Endothelial cell of umbilical vein (primary cell): ENCODE measurements around the gene HABP4. TPM values are rescaled to one million over a fixed set of nuclear protein-coding genes. Genes with fewer than 3 reads are reported as not detected.

ENCODE experiments used
- BruUV-seq: library from RNA; stranded (reverse); fragments of 400-500 nt; replicated peaks from 2 replicates; lab custom pipeline; 2021; lab: Mats Ljungman, UMichigan
- CTCF ChIA-PET: fragments of 300-600, 350-600 bp; sonication (Branson Sonifier 250); formaldehyde crosslinking; loops from one replicate; lab custom pipeline; 2021; ENCODE audit warnings: antibody characterized with exemption, inconsistent platforms; lab: Charles Lee
- POLR2A ChIA-PET: fragments of 300-600, 350-600 bp; sonication (Branson Sonifier 250); formaldehyde crosslinking; loops from one replicate; lab custom pipeline; 2021; ENCODE audit warnings: antibody characterized with exemption, inconsistent platforms; lab: Charles Lee
- DNase-seq: peaks from one replicate; pipeline ENCODE4 v3.0.0-alpha.2; 2011; ENCODE audit warnings: low read depth, low spot score
- FAIRE-seq: peaks from 2 replicates; lab custom pipeline; 2011; peaks lifted over from hg19 to GRCh38; lab: Jason Lieb, UNC
- H2AFZ ChIP-seq: 2 replicates; pipeline ENCODE4 v1.6.0; 2012; ENCODE audit warnings: low read depth, low read length, control low read depth, inconsistent platforms
- H3K27ac ChIP-seq: 2 replicates; pipeline ENCODE4 v1.5.1; 2011; ENCODE audit warnings: low read depth, mild to moderate bottlenecking, control low read depth, low read length, moderate library complexity; ENCODE audit not compliant: insufficient read depth
- H3K27me3 ChIP-seq, 2 experiments: 2 replicates each; pipeline versions ENCODE4 v1.6.0 to v1.6.1; 2011; ENCODE audit warnings: low read length in 2 of 2, mixed read lengths in 1 of 2; ENCODE audit not compliant: control insufficient read depth in 2 of 2, insufficient read depth in 2 of 2
- H3K36me3 ChIP-seq, 2 experiments: 2 replicates in 1 of 2; 3 replicates in 1 of 2; pipeline ENCODE4 v1.5.1; 2011; ENCODE audit warnings: low read length in 2 of 2, mild to moderate bottlenecking in 1 of 2, moderate library complexity in 1 of 2; ENCODE audit not compliant: control insufficient read depth in 2 of 2, insufficient read depth in 2 of 2; ENCODE audit errors: extremely low read depth in 1 of 2
- H3K4me1 ChIP-seq: 3 replicates; pipeline ENCODE4 v1.5.1; 2011; ENCODE audit warnings: mild to moderate bottlenecking, low read length; ENCODE audit not compliant: control insufficient read depth, insufficient read depth; ENCODE audit errors: extremely low read depth
- H3K4me2 ChIP-seq: 2 replicates; pipeline ENCODE4 v1.6.1; 2011; ENCODE audit warnings: low read length, control low read depth, mixed read lengths; ENCODE audit not compliant: insufficient read depth
- H3K4me3 ChIP-seq, 3 experiments: fragments of 200-600 bp in 1 of 3; sonication (generic), shearing (Covaris generic) in 1 of 3; replicated peaks in 1 of 3; 2 replicates each; pipeline ENCODE4 v1.5.1; 2011 to 2016; ENCODE audit warnings: control low read depth in 3 of 3, low read length in 3 of 3, mild to moderate bottlenecking in 2 of 3, inconsistent platforms in 1 of 3, low read depth in 1 of 3, moderate library complexity in 1 of 3; ENCODE audit not compliant: insufficient read depth in 1 of 3
- H3K79me2 ChIP-seq: 2 replicates; pipeline ENCODE4 v1.6.0; 2012; ENCODE audit warnings: low read length, inconsistent platforms; ENCODE audit not compliant: control insufficient read depth, insufficient read depth
- H3K9ac ChIP-seq: replicated peaks from 2 replicates; pipeline ENCODE3; 2011; ENCODE audit warnings: low read length, control low read depth; ENCODE audit not compliant: insufficient read depth; ENCODE audit errors: extremely low read depth
- H3K9me1 ChIP-seq: replicated peaks from 3 replicates; pipeline ENCODE4 v1.6.0; 2011; ENCODE audit warnings: mild to moderate bottlenecking, low read length; ENCODE audit not compliant: control insufficient read depth, insufficient read depth; ENCODE audit errors: extremely low read depth
- H3K9me3 ChIP-seq: replicated peaks from 2 replicates; pipeline ENCODE4 v1.5.1; 2012; ENCODE audit warnings: low read length, inconsistent platforms; ENCODE audit not compliant: control insufficient read depth, insufficient read depth
- H4K20me1 ChIP-seq: replicated peaks from 2 replicates; pipeline ENCODE3; 2011; ENCODE audit warnings: mild to moderate bottlenecking, low read length; ENCODE audit not compliant: control insufficient read depth, insufficient read depth; ENCODE audit errors: extremely low read depth
- CTCF ChIP-seq, 2 donors: IDR thresholded peaks; 1 replicate in 1 of 2; 2 replicates in 1 of 2; pipeline ENCODE4 v1.5.1; 2011; ENCODE audit warnings: low read length in 2 of 2, mild to moderate bottlenecking in 2 of 2, moderate library complexity in 2 of 2, control low read depth in 1 of 2, inconsistent platforms in 1 of 2, low read depth in 1 of 2; ENCODE audit not compliant: insufficient read depth in 1 of 2; ENCODE audit errors: extremely low read depth in 1 of 2
- EZH2 ChIP-seq: IDR thresholded peaks from 2 replicates; pipeline ENCODE4 v1.6.1; 2012; ENCODE audit warnings: borderline replicate concordance, low read depth, mild to moderate bottlenecking, moderate library complexity, low read length, inconsistent platforms; ENCODE audit not compliant: severe bottlenecking
- FOS ChIP-seq: IDR thresholded peaks from 2 replicates; pipeline ENCODE4 v1.6.1; 2011; ENCODE audit warnings: mild to moderate bottlenecking, low read length, moderate library complexity, borderline replicate concordance; ENCODE audit not compliant: insufficient read depth
- GATA2 ChIP-seq: IDR thresholded peaks from 2 replicates; pipeline ENCODE4 v1.7.0; 2011; ENCODE audit warnings: low read depth, mild to moderate bottlenecking, moderate library complexity, mixed read lengths, low read length; ENCODE audit not compliant: insufficient read length, insufficient read depth
- JUN ChIP-seq: IDR thresholded peaks from 2 replicates; pipeline ENCODE4 v1.6.1; 2011; ENCODE audit warnings: borderline replicate concordance, low read depth; ENCODE audit not compliant: insufficient read length, insufficient read depth
- MAX ChIP-seq: IDR thresholded peaks from 2 replicates; pipeline ENCODE4 v1.6.1; 2011; ENCODE audit not compliant: insufficient read depth, insufficient read length
- MYC ChIP-seq: IDR thresholded peaks from one replicate; pipeline ENCODE4 v1.6.1; 2011; ENCODE audit warnings: mild to moderate bottlenecking, low read depth, low read length
- POLR2A ChIP-seq: IDR thresholded peaks from 2 replicates; pipeline ENCODE4 v1.6.1; 2012; ENCODE audit warnings: low read depth, mild to moderate bottlenecking, control low read depth, low read length
- POLR2AphosphoS5 ChIP-seq: IDR thresholded peaks from 2 replicates; pipeline ENCODE4 v1.6.1; 2012; ENCODE audit warnings: low read depth, mild to moderate bottlenecking, control low read depth, low read length, moderate library complexity; ENCODE audit not compliant: insufficient read depth
- dilution Hi-C: fragments of 300-500 bp; cut with MboI; formaldehyde crosslinking; loops from one replicate; pipeline ENCODE4 v1.15.0; 2019; ENCODE audit warnings: low sequenced_read_pairs; ENCODE audit not compliant: extremely low pct_ligation_motif_present
- intact Hi-C: fragments of 100-400 bp; cut with micrococcal nuclease; formaldehyde crosslinking; loops from one replicate; pipeline ENCODE4 v1.10.0; 2022
- polyA plus RNA-seq, 4 experiments: library from polyadenylated mRNA; depleted of rRNA in 3 of 4; stranded (reverse) in 3 of 4; unstranded in 1 of 4; fragments of >200 nt; gene quantifications; 2 replicates each; pipeline versions ENCODE4 v1.2.1 to v1.2.3, GENCODE V29; 2011 to 2012; ENCODE audit warnings: missing spikeins in 1 of 4
- total RNA-seq: library from RNA; stranded (reverse); gene quantifications from 2 replicates; pipeline ENCODE4 v1.2.3, GENCODE V29; 2021

Gene HABP4
- total and polyA plus RNA-seq, 2 donors (not counting 3 experiments of a cell fraction or from before 2014, with no cell fraction given): 4.6 to 11.1 TPM

- no peak overlapping the region for H3K9ac ChIP-seq
- H3K27ac ChIP-seq: no peak overlapping the region
- no peaks in the 10 kb centered on the region for H3K4me1 ChIP-seq
- TF ChIP-seq GATA2 (no peak), POLR2AphosphoS5 (no peak), MYC (no peak), FOS (no peak), CTCF (IDR thresholded peaks at IDR 0.05; ENCODE audit: extremely low read depth in 1 of 2, insufficient read depth in 1 of 2, low read depth in 1 of 2, low read length in 2 of 2) (no peak), EZH2 (no peak), POLR2A (no peak), MAX (no peak), JUN (no peak)
- no peaks in the 10 kb centered on the region for H3K9me3 ChIP-seq
- FAIRE-seq: no peak
- H3K36me3 ChIP-seq: peaks cover 3% of the 10 kb centered on the region in 2 experiments
- dilution Hi-C loops (no loop called here), intact Hi-C loops (no loop called here)
- no peak overlapping the region for H3K4me3 ChIP-seq
- H2AFZ ChIP-seq: no peak overlapping the region
- H3K79me2 ChIP-seq: no peaks in the 10 kb centered on the region
- no peak overlapping the region for H3K4me2 ChIP-seq
- BruUV-seq: no TSS peak
- no peaks in the 10 kb centered on the region for H4K20me1 ChIP-seq
- no peaks in the 10 kb centered on the region for H3K9me1 ChIP-seq
- ChIA-PET CTCF (no interaction called here), POLR2A (no interaction called here)
- DNase-seq: no peak
- no peaks in the 10 kb centered on the region for H3K27me3 ChIP-seq
Observed at GRCh38 chr9:96491079-96491879, 41.3 kb downstream of the HABP4 start.
